Caco-2 (cell line): ENCODE results near the gene SHC3. TPM values are rescaled to one million over a fixed set of nuclear protein-coding genes. Genes with fewer than 3 reads are reported as not detected.

Experiments
- BruUV-seq: library from RNA; stranded (reverse); fragments of 400-500 nt; replicated peaks from 2 replicates; lab custom pipeline; 2021; lab: Mats Ljungman, UMichigan
- CTCF ChIA-PET: fragments of 300-600 bp; sonication (Branson Sonifier 250); formaldehyde crosslinking; loops from one replicate; lab custom pipeline; 2022; ENCODE audit warnings: antibody characterized with exemption; lab: Charles Lee
- POLR2A ChIA-PET: fragments of 300-600 bp; sonication (Branson Sonifier 250); formaldehyde crosslinking; loops from one replicate; lab custom pipeline; 2022; ENCODE audit warnings: antibody characterized with exemption; lab: Charles Lee
- DNase-seq, 2 experiments: peaks; one replicate each; pipeline versions ENCODE4 v3.0.0 to v3.0.0-alpha.2; 2020 to 2022
- H3K27me3 ChIP-seq: replicated peaks from 2 replicates; pipeline ENCODE4 v1.6.0; 2011; ENCODE audit warnings: low read length; ENCODE audit not compliant: control insufficient read depth, insufficient read depth
- H3K36me3 ChIP-seq: 2 replicates; pipeline ENCODE4 v1.5.1; 2011; ENCODE audit warnings: low read length; ENCODE audit not compliant: control insufficient read depth, insufficient read depth
- H3K4me1 ChIP-seq: fragments of 250-450 bp; sonication (Bioruptor Pico); 2 replicates; pipeline ENCODE4 v1.5.1; 2020; ENCODE audit warnings: mild to moderate bottlenecking
- H3K4me3 ChIP-seq: 2 replicates; pipeline ENCODE4 v1.5.1; 2011; ENCODE audit warnings: low read depth, mild to moderate bottlenecking, control low read depth, low read length
- H3K9me3 ChIP-seq: fragments of 250-450 bp; sonication (Bioruptor Pico); 2 replicates; pipeline ENCODE4 v1.5.1; 2020; ENCODE audit warnings: mild to moderate bottlenecking, moderate library complexity
- H3K27ac Mint-ChIP-seq: one replicate; pipeline ENCODE4 v1.8.0; 2022; ENCODE audit warnings: mixed read lengths; ENCODE audit not compliant: unreplicated experiment
- H3K27me3 Mint-ChIP-seq: one replicate; pipeline ENCODE4 v1.8.0; 2022; ENCODE audit warnings: mixed read lengths; ENCODE audit not compliant: insufficient read depth, unreplicated experiment
- H3K36me3 Mint-ChIP-seq: one replicate; pipeline ENCODE4 v1.8.0; 2022; ENCODE audit warnings: mild to moderate bottlenecking, mixed read lengths; ENCODE audit not compliant: insufficient read depth, unreplicated experiment
- H3K4me1 Mint-ChIP-seq: one replicate; pipeline ENCODE4 v1.8.0; 2022; ENCODE audit warnings: low read depth, mixed read lengths; ENCODE audit not compliant: unreplicated experiment
- H3K4me3 Mint-ChIP-seq: one replicate; pipeline ENCODE4 v1.8.0; 2022; ENCODE audit warnings: mild to moderate bottlenecking, moderate library complexity, mixed read lengths; ENCODE audit not compliant: unreplicated experiment
- H3K9me3 Mint-ChIP-seq: one replicate; pipeline ENCODE4 v1.8.0; 2022; ENCODE audit warnings: mixed read lengths; ENCODE audit not compliant: unreplicated experiment
- intact Hi-C: fragments of 100-400 bp; cut with micrococcal nuclease; formaldehyde crosslinking; loops from one replicate; pipeline ENCODE4 v1.10.0; 2022; ENCODE audit not compliant: unreplicated experiment
- total RNA-seq: library from RNA; stranded (reverse); gene quantifications from 2 replicates; pipeline ENCODE4 v1.2.3, GENCODE V29; 2022
- TF ChIP-seq, protein P1 (sequence below), 2 experiments: fragments of 200-600 bp in 1 of 2; IDR thresholded peaks; 1 replicate in 1 of 2; 2 replicates in 1 of 2; pipeline versions ENCODE4 v1.5.1 to v1.8.0; 2011 to 2022; ENCODE audit warnings: antibody characterized with exemption in 1 of 2, control low read depth in 1 of 2, inconsistent platforms in 1 of 2, low read depth in 1 of 2, low read length in 1 of 2, mild to moderate bottlenecking in 1 of 2, moderate library complexity in 1 of 2; ENCODE audit not compliant: insufficient read depth in 1 of 2, severe bottlenecking in 1 of 2, unreplicated experiment in 1 of 2

SHC3 gene
- total RNA-seq, 1 experiment from 2014 or later, result 0.20 TPM

- Mint-ChIP-seq H3K27ac (no peak overlapping the region), H3K4me1 (no peaks in the 10 kb centered on the region), H3K36me3 (no peaks in the 10 kb centered on the region), H3K9me3 (no peaks in the 10 kb centered on the region), H3K27me3 (no peaks in the 10 kb centered on the region), H3K4me3 (no peak overlapping the region)
- H3K4me1 ChIP-seq, result no peaks in the 10 kb centered on the region
- H3K27me3 ChIP-seq, result no peaks in the 10 kb centered on the region
- H3K4me3 ChIP-seq, result no peak overlapping the region
- H3K36me3 ChIP-seq, result no peaks in the 10 kb centered on the region
- no TSS peak for BruUV-seq
- intact Hi-C loops, result no loop called here
- ChIA-PET POLR2A (no interaction called here), CTCF (no interaction called here)
- DNase-seq, result no peak
- TF ChIP-seq, protein P1, sequence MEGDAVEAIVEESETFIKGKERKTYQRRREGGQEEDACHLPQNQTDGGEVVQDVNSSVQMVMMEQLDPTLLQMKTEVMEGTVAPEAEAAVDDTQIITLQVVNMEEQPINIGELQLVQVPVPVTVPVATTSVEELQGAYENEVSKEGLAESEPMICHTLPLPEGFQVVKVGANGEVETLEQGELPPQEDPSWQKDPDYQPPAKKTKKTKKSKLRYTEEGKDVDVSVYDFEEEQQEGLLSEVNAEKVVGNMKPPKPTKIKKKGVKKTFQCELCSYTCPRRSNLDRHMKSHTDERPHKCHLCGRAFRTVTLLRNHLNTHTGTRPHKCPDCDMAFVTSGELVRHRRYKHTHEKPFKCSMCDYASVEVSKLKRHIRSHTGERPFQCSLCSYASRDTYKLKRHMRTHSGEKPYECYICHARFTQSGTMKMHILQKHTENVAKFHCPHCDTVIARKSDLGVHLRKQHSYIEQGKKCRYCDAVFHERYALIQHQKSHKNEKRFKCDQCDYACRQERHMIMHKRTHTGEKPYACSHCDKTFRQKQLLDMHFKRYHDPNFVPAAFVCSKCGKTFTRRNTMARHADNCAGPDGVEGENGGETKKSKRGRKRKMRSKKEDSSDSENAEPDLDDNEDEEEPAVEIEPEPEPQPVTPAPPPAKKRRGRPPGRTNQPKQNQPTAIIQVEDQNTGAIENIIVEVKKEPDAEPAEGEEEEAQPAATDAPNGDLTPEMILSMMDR (IDR thresholded peaks at IDR 0.05; ENCODE audit: insufficient read depth in 1 of 2, low read depth in 1 of 2, low read length in 1 of 2, severe bottlenecking in 1 of 2, unreplicated experiment in 1 of 2), result no peak
- H3K9me3 ChIP-seq, result 0 out of 2 replicates have a peak, but pooled peaks cover 6% of the 10 kb centered on the region
Measured at GRCh38 chr9:89032173-89032572, 146.4 kb downstream of the SHC3 start.

- no TSS peak for BruUV-seq
- H3K4me3 Mint-ChIP-seq, result no peak overlapping the region
- intact Hi-C loops, result no loop called here
- H3K27me3 Mint-ChIP-seq, result no peaks in the 10 kb centered on the region
- ChIA-PET CTCF (no interaction called here), POLR2A (no interaction called here)
- no peaks in the 10 kb centered on the region for H3K9me3 Mint-ChIP-seq
- H3K27ac Mint-ChIP-seq, result no peak overlapping the region
- no peaks in the 10 kb centered on the region for H3K4me1 ChIP-seq
- H3K9me3 ChIP-seq, result 0 out of 2 replicates have a peak, but pooled peaks cover 6% of the 10 kb centered on the region
- H3K4me3 ChIP-seq, result no peak overlapping the region
- TF ChIP-seq, protein P1 (IDR thresholded peaks at IDR 0.05; ENCODE audit: insufficient read depth in 1 of 2, low read depth in 1 of 2, low read length in 1 of 2, severe bottlenecking in 1 of 2, unreplicated experiment in 1 of 2), result no peak
- DNase-seq, result no peak
- H3K36me3 ChIP-seq, result no peaks in the 10 kb centered on the region
- no peaks in the 10 kb centered on the region for H3K4me1 Mint-ChIP-seq
- H3K27me3 ChIP-seq, result no peaks in the 10 kb centered on the region
- H3K36me3 Mint-ChIP-seq, result no peaks in the 10 kb centered on the region
Measured at GRCh38 chr9:89029788-89030187, 148.8 kb downstream of the SHC3 start.

- H3K27me3 Mint-ChIP-seq, result no peaks in the 10 kb centered on the region
- Histone ChIP-seq H3K27me3 (no peaks in the 10 kb centered on the region), H3K4me3 (no peak overlapping the region), H3K4me1 (no peaks in the 10 kb centered on the region), H3K9me3 (0 out of 2 replicates have a peak, but pooled peaks cover 6% of the 10 kb centered on the region), H3K36me3 (no peaks in the 10 kb centered on the region)
- no TSS peak for BruUV-seq
- no peaks in the 10 kb centered on the region for H3K9me3 Mint-ChIP-seq
- no peaks in the 10 kb centered on the region for H3K36me3 Mint-ChIP-seq
- CTCF ChIA-PET, result no interaction called here
- H3K27ac Mint-ChIP-seq, result no peak overlapping the region
- TF ChIP-seq, protein P1 (IDR thresholded peaks at IDR 0.05; ENCODE audit: insufficient read depth in 1 of 2, low read depth in 1 of 2, low read length in 1 of 2, severe bottlenecking in 1 of 2, unreplicated experiment in 1 of 2), result no peak
- no peak for DNase-seq
- H3K4me1 Mint-ChIP-seq, result no peaks in the 10 kb centered on the region
- POLR2A ChIA-PET, result no interaction called here
- intact Hi-C loops, result no loop called here
- H3K4me3 Mint-ChIP-seq, result no peak overlapping the region
Measured at GRCh38 chr9:89026876-89027275, 151.7 kb downstream of the SHC3 start.
